Liver (tissue), 10 donors: ENCODE results near the gene LOC128125822. TPM values are rescaled to one million over a fixed set of nuclear protein-coding genes. Genes with fewer than 3 reads are reported as not detected.

Experiments used
- DNase-seq: peaks from one replicate; pipeline ENCODE4 v3.0.0-alpha.2; 2017; ENCODE audit warnings: low spot score
- H3K27ac ChIP-seq, 2 donors: one replicate each; pipeline ENCODE4 v1.7.0; 2013; ENCODE audit warnings: inconsistent platforms in 2 of 2, low read length in 2 of 2, control low read depth in 1 of 2, low read depth in 1 of 2, mild to moderate bottlenecking in 1 of 2
- H3K27me3 ChIP-seq, 4 donors: one replicate each; pipeline versions ENCODE4 v1.6.1 to v1.7.0; 2013; ENCODE audit warnings: low read length in 3 of 4, inconsistent platforms in 1 of 4, mild to moderate bottlenecking in 1 of 4, moderate library complexity in 1 of 4; ENCODE audit not compliant: control insufficient read depth in 4 of 4, insufficient read depth in 4 of 4
- H3K36me3 ChIP-seq, 4 donors: one replicate each; pipeline versions ENCODE4 v1.6.1 to v1.7.0; 2013; ENCODE audit warnings: low read length in 3 of 4, mild to moderate bottlenecking in 3 of 4, low read depth in 1 of 4, moderate library complexity in 1 of 4; ENCODE audit not compliant: control insufficient read depth in 4 of 4, insufficient read depth in 3 of 4
- H3K4me1 ChIP-seq, 4 donors: one replicate each; pipeline versions ENCODE4 v1.6.1 to v1.7.0; 2013; ENCODE audit warnings: low read length in 3 of 4, mild to moderate bottlenecking in 3 of 4, moderate library complexity in 1 of 4; ENCODE audit not compliant: control insufficient read depth in 4 of 4, insufficient read depth in 4 of 4
- H3K4me3 ChIP-seq, 3 donors: one replicate each; pipeline versions ENCODE4 v1.6.1 to v1.7.0; 2013; ENCODE audit warnings: low read length in 3 of 3, control low read depth in 1 of 3, low read depth in 1 of 3, mild to moderate bottlenecking in 1 of 3
- H3K9ac ChIP-seq, 2 donors: one replicate each; pipeline ENCODE4 v1.7.0; 2013; ENCODE audit warnings: low read length in 2 of 2, mild to moderate bottlenecking in 2 of 2, moderate library complexity in 2 of 2, control low read depth in 1 of 2, low read depth in 1 of 2
- H3K9me3 ChIP-seq, 4 donors: one replicate each; pipeline versions ENCODE4 v1.6.1 to v1.7.0; 2013; ENCODE audit warnings: low read length in 3 of 4; ENCODE audit not compliant: control insufficient read depth in 4 of 4
- ATF3 ChIP-seq: IDR thresholded peaks from 2 replicates; pipeline ENCODE4 v1.6.1; 2016; ENCODE audit warnings: antibody characterized with exemption
- WGBS: extraction: QIAGEN DNeasy Blood & Tissue Kit; methylation state at CpG from one replicate; pipeline ENCODE4 v1.1.7; 2013; 5-methylcytosine and 5-hydroxymethylcytosine counted together
- polyA plus RNA-seq, 2 donors: library from polyadenylated mRNA; stranded (reverse) in 1 of 2; unstranded in 1 of 2; fragments of 200-250 nt in 1 of 2; fragments of >200 nt in 1 of 2; fragmentation: Nextera tagmentation in 1 of 2; extraction: Ambion mirVana in 1 of 2; gene quantifications; one replicate each; pipeline versions ENCODE4 v1.2.1 to v1.2.3, GENCODE V29; 2013 to 2015
- small RNA-seq: library from RNA; depleted of rRNA; stranded (forward); fragments of <200 nt; gene quantifications from one replicate; pipeline ENCODE3, GENCODE V24; 2014
- total RNA-seq, 2 donors: library from RNA; depleted of rRNA; stranded (reverse); fragments of >200 nt; gene quantifications; one replicate each; pipeline ENCODE4 v1.2.3, GENCODE V29; 2014
- donor health status: healthy.
- donor health status: healthy.
- donor health status: healthy.
- donor health status: healthy.
- donor health status: healthy.

LOC128125822 gene

DNA sequence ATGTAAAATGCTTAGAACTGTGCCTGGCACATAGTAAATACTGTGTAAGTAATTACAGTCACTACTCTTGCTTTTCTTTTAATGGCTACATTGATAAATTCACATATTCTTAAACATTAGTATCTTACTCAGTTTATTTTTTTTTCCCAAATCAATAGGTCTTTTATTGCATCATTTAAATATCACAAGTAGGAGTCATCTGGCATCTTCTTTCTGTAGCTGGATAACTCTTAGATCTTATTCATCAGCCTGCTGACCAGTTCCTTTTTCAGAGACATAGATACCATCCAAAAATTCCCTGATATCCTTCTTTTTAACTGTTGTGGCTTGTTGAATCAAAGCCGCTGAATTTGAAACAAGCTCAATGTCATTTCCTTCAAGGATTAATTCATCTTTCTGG lies 43.3 kb downstream of the LOC128125822 start:
- H3K27me3 ChIP-seq: no peaks in the 10 kb centered on the region
- no peak for TF ChIP-seq ATF3
- H3K4me1 ChIP-seq: no peaks in the 10 kb centered on the region
- DNase-seq: no peak
- H3K9ac ChIP-seq: no peak overlapping the region
- WGBS: 93% methylated on average over 1 of the region's 1 CpG
- no peaks in the 10 kb centered on the region for H3K36me3 ChIP-seq
- no peak overlapping the region for H3K4me3 ChIP-seq
- no peak overlapping the region for H3K27ac ChIP-seq
- no peaks in the 10 kb centered on the region for H3K9me3 ChIP-seq

Small RNA genes within 50 kb of the gene (small RNA-seq; reads per million reads assigned to genes)
- gene AL513043.1: not detected

Other genes with a start within 250 kb of the LOC128125822 start
- gene PTP4A1, start within 50 bp of the LOC128125822 start, total RNA-seq: 100 to 1,000 TPM; 190 to 237 TPM
- gene PTP4A1, start within 50 bp of the LOC128125822 start, polyA plus RNA-seq: 100 to 1,000 TPM in 1 of 2 donors, 10 to 100 TPM in 1; 34.3 to 114 TPM
- 10 to 100 TPM; 38.6 to 38.9 TPM for gene PHF3, start 63.3 kb downstream of the LOC128125822 start, total RNA-seq
- 10 to 100 TPM in 1 of 2 donors, 1 to 10 TPM in 1; 7.7 to 11.7 TPM for gene PHF3, start 63.3 kb downstream of the LOC128125822 start, polyA plus RNA-seq